HG03378 (cell line): Measurements from ENCODE around the gene KAT2A.

Experiments used
- ATAC-seq: cut with Tn5 transposase; IDR thresholded peaks from one replicate; pipeline ENCODE4 v1.9.1; 2021; ENCODE audit warnings: mild to moderate bottlenecking, moderate library complexity; ENCODE audit not compliant: unreplicated experiment

The KAT2A gene

DNA sequence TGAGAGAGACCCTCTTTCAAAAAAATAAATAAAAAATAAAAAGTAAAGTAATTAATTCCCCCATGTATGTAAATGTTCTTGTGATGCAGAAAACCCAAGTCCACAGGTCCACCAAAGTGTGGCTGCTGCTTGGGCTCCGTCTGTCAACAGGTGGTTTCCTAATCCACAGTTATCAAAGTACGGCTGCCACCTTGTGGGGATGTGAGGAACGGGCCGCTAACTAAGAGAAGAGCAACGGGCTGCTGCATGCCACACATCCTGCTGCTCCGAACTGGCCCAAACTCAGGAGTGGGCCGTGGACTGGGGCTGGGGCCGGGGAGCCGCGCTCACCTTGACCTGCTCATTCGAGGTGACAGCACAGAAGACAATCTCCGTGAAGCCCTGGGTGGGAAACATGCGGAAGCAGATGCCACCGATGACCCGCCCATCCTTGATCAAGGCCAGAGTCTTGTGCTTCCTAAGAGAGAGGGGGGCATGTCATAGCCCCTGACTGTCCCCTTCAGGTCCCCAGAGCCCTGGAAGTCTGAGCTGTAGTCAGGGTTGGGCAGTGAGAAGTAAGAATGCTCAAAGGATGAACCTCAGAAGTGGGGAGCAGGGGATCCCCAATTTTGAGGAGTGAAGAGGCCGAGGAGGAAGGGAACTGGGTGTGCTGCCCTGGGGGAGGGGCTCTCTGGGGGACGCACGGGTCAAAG lies 4.3 kb downstream of the KAT2A start:
- ATAC-seq, result no peak

DNA sequence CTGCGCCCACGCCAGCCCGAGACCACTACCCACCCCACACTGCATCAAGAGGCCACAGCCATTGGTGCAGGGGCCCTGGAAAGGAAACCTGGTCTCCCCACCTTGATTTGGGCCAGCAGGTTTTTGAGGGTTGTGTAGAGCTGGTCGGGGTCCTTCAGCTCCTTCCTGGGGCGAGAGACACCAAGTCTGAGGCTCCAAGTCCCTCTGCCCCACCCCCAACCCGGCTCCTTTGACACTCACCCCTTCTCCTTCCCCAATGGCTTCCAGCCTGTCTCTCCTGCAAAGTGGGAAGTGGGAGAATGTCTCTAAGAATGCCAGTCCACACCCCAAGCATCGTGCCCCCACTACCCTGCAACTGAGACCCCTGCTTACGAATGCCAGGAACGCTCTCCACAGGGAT lies 7.0 kb downstream of the KAT2A start:
- ATAC-seq, result no peak

DNA sequence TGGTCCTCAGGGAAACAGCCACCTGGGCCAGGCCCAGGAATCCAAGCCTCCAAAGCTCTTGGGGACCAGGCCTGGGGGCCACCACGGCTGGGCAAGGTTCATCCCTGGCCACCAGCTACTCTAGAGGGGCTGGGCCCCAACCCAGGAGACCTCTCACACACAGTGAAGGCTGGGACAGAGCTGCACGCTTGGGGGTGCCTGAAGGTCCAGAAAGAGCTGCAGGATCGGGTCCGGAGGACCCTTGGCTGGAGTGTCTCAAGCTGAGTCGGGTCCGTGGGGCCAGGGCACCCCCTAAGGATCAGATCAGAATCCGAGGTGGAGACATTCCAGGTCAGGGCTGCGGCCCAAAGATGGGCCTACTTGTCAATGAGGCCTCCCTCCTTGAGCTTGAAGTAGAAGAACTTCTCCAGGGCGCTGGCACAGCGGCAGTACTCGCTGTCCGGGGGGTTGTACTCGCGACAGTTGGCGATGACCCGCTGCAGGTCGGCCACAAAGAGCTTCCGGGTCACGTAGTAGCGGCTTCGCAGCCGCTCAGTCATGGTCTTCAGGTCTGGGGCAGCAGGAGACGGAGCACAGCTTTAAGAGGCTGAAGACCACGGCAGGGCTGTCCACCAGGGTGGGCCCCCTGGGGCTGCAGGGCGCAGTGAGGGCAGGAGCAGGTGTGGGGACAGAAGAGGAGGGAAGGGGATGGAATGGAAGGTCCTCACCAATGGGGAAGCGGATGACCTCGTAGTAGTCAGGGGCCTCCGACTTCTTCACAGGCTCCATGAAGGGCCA lies 7.7 kb downstream of the KAT2A start:
- no peak for ATAC-seq

DNA sequence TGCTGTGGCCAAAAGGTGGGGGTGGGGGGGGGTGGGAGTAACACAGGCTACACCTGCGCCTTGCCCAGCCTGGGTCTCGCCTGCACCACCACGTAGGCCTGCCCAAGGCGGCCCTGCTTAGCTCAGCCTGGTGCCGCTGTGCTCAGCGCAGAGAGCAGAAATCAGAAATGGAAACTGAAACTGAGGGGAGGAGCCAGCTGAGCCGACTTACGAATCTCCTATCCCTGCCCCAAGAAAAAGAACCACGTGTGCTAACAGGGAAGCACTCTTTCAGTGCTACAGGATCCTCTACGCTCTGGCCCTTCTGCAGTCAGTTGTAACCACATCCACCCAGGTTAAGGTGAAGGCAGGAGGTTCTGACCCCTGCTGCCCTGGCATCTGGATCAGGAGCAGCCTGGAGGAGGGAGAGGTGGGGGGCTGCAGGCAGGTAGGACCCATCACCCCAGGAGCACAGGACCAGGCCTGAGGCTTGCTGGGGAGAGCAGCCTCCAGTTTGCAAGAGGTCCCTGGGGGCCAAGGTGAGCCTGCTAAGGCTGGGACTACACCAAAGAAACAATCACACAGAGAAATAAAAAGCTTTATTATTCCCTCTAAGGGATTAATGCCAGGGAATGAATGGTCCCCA lies 8.5 kb downstream of the KAT2A start, which contains the start of gene DHX58:
Gene DHX58 (minus strand): TSS at position 163 of the 625 bp plus-strand sequence. CDS start 822 bp downstream, outside the sequence.
- peak; percentile 70 for ATAC-seq

DNA sequence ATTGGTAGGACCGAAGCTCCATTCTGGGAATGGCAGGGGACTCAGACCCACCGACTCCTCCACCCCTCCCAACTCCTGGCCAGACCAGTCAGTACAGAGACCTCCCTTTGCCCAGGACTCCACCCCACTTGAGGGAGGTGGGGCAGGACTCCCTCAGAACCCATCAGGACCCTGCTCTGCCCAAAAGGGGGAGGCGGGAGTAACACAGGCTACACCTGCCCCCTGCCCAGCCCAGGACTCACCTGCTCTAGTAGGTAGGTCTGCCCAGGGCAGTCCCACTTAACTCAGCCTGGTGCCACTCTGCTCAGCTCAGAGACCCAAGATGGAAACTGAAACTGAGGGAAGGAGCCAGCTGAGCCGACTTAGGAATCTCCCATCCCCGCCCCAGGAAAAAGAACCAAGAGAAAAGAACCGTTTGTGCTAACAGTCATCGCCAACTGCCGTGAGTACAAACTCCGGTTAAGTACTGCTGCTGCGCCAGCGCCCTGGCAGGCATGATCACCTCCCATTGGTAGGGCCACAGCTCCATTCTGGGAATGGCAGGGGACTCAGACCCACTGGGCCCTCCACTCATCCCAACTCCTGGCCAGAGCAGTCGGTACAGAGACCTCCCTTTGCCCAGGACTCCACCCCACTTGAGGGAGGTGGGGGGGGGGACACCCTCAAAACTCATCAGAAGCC lies 9.2 kb downstream of the KAT2A start:
- ATAC-seq, result no peak

DNA sequence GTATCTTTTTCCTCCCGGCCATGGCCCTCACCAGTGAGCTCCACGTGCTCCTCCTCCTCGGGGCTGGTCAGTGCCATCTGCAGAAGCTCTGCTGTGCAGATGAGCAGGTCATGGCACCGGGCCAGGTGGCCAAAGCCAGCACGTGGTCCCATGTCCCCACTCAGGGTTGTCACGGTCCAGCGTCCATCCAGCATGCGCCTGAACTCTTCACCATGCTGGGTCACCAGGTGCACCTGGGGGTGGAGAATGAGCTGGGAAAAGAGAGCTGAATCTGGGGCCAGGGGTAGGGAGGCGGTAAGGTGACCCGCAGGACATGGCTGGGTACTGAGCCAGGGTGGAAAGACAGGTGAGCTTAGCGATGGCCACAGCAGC lies 9.9 kb downstream of the KAT2A start:
- ATAC-seq, result no peak

DNA sequence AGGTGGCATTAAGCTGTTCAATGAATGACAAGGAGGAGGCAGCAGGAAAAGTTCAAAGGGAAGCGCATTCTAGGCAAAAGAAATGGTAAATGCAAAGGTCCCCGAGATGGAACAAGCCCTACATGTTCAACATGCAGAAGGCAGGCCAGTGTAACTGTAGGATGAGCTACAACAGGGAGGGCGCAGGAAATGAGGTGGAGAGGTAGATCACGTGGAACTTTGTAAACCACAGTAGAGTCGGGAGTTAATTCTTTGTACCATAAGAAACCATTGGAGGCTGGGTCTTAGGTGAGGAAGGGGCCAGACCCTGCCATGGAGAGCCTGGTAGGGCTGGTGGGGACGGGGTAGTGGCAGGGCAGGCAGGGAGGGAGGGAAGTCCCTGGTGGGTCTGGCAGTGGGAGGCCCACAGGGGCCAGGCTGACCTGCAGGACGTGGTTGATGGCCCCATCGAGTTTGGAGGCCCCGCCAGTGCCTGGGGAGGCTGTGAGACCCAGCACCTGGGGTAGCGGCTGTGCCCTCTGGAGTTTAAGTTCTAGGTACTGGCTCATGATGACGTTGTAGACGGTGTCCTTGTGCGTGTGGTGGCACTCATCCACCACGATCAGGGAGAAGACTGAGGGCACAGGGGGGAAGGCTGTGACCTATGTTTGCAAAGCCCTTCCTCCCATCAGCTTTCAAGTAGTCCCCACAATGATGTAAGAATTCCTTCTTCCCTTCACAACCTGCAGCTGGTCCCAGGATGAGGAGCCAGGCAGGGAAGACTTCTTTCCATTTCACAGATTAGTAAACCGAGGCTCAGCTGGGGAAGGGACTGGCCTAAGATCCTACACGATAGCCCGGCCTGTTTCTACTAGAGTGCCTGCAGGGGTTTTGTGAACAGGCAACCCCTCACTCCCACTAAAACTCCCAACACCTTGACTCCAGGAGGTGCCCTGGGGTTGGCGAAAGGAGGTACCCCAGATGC lies 10.6 kb downstream of the KAT2A start:
- no peak for ATAC-seq

DNA sequence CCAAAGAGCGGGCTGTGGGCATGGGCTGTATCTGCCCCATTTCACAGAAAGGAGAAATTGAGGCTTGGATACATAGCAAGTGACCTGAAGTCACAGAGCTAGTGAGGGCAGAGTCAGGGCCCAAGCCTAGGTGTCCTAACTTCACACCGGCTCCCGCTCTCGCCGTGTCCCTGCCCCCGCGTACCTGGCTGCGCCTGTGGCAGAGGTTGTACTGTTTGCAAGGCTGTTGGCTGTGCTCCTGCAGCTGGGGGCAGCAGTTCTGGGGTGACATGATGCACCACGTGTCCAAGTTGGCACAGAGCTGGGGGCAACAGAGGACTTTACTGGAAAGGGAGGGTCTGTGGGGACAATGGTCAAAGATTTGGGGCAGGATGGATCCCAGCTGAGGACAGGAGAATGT lies 12.1 kb downstream of the KAT2A start:
- ATAC-seq, result no peak

DNA sequence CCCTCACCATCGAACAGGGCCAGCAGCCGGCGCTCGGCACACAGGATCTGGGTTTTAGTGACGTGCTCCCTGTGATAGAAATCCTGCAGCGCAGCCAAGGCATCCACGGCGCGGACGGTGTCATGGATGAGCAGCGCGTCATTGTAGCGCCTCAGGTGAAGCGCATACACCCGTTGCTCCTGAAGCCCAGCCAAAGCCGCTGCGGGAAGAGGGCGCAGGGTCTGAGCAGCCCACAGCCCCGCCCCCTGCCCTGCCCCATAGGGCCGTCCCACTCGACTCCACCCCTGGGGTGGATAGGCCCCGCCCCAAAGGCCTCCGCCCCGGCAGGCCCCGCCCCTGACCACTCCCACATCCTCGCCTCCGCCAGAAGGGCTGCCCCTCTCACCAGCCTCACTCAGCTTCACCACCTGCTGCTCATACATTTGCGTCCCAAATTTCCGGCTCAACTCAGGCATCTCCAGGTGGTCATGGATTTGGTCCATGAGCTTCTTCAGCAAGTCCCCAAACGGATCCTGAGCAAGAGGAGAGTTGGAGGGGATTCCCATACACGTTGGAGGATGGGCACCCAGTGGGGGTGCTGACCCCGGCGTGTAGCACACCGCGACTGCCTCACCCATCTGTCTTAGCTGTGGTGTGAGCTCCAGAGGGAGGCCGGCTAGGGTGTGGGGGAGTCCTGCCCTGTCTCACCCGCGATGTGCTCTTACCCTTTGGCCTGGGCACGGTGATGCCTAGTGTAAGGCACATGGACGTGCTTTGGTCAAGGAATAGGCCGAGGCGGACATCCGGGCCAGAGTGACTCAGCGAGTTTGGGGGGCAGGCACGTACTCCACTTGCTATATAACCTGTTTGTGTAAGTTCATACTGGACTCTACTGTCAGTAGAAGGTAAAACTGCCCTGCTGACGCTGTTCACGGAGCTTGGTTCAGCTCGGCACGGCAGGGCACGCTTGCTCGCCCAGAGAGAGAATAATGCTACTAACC lies 13.3 kb downstream of the KAT2A start:
- ATAC-seq, result no peak

DNA sequence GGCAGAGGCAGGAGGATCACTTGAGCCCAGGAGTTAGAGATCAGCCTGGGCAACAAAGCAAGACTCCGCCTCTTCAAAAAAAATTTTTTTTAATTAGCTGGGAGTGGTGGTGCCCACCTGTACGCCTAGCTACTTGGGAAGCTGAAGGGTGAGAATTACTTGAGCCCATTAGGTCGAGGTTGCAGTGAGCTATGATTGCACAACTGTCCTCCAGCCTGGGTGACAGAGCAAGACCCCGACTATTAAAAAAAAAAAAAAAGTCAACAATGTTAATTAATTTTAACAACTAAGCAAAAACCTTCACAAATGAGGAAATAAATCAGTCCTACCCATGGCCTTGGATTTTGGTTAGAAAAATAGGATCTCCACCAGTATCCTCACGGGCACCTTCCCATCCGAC lies 14.0 kb downstream of the KAT2A start:
- ATAC-seq, result no peak

DNA sequence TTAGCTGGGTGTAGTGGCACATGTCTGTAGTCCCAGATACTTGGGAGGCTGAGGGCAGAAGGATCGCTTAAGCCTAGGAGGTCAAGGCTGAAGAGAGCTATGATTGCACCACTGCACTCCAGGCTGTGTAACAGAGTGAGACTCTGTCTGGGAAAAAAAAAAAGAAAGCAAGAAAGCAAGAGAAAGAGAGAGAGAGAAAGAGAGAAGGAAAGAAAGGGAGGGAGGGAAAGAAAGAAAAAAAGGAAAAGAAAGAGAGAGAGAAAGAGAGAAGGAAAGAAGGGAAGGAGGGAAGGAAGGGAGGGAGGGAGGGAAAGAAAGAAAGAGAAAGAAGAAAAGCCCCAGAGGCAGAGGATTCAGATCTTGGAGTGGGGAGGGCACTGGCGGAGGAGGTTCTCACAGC lies 15.2 kb downstream of the KAT2A start:
- no peak for ATAC-seq

DNA sequence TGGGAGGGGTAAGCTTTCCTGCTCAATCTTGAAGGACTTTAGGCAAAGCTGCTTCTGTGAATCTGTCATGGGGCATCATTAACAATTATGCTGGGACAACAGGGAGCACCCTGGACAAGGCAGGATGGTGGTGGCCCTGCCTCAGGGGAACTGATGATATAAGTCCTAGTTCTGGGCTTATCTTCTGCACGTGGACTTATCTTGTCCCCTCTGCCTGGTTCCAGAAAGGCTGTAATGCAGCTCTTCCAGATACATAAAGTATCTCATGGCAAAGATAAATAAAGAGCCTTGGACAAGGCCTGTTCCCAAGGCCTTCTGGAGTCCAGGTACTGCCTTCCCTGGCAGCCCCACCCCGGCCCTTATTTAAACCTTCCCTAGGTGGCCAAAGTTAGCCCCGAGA lies 16.9 kb downstream of the KAT2A start:
- ATAC-seq, result no peak

DNA sequence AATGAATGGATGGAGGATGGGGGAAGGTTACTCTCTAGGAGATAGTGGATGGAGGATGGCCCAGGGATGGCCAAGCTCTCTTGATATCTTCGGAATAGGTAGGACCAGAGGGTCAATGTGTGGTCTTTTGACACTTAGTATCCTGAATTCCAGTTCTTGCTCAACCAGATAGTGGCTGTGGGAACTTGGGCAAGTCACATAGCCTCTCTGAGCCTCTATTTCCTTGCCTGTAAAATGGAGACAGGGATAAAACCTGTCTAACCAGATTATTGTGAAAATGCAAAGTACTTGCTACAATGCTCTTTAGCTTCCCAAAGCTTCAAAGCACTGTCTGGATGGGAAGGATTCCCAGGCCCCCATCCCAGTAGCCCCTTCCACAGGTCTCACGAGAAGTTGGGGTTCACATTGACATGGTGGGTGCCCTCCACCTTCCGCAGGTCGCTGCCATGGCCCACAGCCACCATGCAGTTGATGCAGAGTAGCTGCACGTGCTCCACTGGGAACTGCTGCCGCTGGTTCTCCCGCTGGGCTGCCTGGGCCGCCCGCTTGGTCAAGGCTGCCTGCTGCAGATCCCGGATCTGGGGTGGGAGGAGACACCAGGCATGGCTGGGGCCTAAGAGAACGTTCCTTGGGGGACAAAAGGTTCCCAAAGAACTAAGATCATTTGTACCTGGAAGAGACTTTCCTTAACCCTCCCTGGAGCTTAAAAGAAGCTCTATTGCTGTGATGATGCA lies 17.8 kb downstream of the KAT2A start:
- ATAC-seq, result no peak

DNA sequence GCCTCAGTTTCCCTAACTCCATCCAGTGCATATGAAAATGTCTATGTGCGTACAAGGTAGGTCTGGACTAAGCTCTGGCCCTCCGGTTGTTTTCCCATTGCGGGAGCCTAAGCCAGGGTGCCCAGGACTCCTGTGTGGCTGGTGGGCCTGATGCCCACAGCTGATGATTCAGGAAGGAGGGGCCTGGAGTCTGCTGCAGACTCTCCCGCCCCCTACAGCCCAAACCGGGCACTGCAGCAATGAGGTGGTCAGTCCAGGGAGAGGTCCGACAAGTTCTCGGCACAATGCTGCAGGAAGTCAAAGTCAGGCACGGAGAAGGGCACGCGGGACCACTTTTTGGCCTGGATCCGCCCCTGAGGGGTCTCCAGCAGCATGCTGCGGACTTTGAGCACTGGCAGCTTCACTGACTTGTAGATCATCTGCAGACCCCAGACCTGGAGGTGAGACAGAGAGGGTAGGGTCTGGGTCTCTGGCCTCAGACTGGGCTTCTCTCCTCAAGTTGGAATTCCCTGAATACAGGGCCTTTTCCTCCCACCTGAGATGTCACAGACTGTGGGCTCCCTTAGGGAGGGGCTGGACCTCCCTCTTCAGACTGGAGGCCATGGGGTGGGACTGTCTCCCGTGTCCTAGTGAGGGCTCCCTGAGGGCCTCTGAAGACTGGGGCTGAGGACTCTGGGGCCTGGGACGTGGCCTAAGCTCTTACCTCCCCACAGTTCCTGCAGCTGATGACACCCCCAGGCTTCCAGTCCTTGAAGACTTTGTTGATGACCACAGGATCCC lies 19.5 kb downstream of the KAT2A start:
- ATAC-seq, result no peak

DNA sequence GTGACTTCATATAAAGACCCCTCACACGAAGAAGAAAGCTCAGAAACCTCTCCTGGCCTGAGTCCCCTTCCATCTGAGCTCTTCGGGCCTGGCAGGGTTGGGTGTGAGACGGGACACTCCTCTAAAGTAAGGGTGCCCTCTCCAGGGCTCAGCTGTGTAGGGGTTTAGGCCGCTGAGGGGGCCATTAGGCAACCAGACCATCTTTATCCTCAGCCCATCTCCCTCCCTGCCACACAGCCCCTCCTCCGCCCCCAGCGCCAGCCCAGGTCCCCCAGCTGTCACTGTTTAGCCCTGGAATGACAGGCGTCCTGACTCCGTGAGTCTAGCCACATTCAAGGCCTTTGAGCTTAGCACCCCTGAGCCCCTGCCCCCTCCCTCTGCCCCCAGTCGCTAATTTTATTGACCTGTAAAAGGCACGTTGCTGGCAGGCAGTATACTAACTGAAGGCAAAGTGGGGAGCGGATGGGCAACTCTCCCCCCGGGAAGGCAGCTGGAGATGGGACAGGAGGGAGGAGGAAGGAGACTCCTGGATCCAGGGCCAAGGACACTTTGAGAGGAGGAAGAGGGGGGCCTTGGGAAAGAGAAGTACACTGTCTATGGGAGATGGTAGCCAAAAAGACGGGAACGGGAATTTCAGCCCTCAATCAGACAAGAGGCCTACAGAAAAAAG lies 22.3 kb downstream of the KAT2A start:
- no peak for ATAC-seq

DNA sequence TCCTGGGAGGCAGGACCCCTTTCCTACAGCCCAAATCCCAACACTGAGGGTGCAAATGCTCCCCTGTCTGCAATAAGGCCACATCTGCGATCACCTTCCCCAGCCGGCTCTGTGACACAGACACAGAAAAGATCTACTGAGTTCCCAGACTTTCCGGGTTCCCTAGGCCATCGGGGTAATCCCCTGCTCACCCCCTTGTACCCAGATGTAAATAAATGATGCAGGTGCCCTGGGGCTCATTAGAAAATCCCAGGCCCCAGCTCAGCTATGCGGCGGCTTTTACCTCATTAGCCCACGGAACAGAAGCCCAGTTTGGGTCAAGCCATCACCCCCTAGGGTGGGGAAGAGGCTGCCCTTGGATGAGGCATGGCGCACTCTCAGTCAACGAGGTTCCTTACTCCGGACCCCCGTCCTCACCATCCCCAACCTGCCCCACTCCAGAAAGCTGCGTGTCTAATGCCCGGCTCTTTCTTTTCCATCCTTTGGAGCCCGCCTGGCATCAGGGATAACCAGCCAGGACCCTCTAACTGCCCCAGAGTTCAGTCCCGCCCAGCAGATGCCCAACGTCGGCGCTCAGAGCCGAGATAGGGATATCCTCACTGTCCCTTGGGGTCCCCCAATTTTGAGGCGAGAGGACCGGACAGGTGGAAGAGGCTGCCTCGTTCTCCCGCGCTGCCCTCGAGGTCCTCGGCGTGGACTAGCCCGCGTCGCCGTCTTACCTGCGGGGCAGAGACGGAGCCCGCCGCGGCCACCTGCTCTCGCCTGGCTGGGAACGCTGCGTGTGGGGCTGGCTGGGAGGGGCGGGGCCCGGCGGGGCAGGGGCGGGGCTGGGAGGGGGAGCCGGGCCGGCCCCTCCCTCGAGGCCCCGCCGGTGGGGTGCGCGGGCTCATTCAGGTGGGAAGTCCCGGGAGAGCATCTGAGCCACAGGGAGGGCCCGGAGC lies 23.2 kb downstream of the KAT2A start, which contains the start of gene ZNF385C:
Gene ZNF385C (minus strand): TSS at position 783 of the 941 bp plus-strand sequence. CDS start 35,417 bp downstream, outside the sequence.
- ATAC-seq, result no peak
